Right lobe of liver (tissue), 6 donors: ENCODE results near the gene SETD5. TPM values are rescaled to one million over a fixed set of nuclear protein-coding genes. Genes with fewer than 3 reads are reported as not detected.

Source experiments
- ATAC-seq, 4 donors: fragments of 200-7000 bp; cut with Tn5 transposase; one replicate each; pipeline ENCODE4 v1.9.1; 2020; ENCODE audit warnings: mild to moderate bottlenecking in 4 of 4, moderate library complexity in 4 of 4
- DNase-seq, 3 donors: peaks; one replicate each; pipeline ENCODE4 v3.0.0-alpha.2; 2020
- H3K27ac ChIP-seq, 3 donors: fragments of 200-600 bp; one replicate each; pipeline ENCODE4 v1.8.0; 2022
- H3K27me3 ChIP-seq, 2 donors: fragments of 200-600 bp; one replicate each; pipeline ENCODE4 v1.8.0; 2022
- H3K36me3 ChIP-seq, 4 donors: fragments of 200-600 bp; sonication (generic) in 1 of 4; one replicate each; pipeline versions ENCODE4 v1.5.1 to v1.8.0; 2017 to 2022; ENCODE audit warnings: control low read depth in 1 of 4
- H3K4me1 ChIP-seq, 4 donors: fragments of 200-600 bp; sonication (generic) in 1 of 4; one replicate each; pipeline versions ENCODE4 v1.5.1 to v1.8.0; 2017 to 2022; ENCODE audit warnings: control low read depth in 1 of 4
- H3K4me3 ChIP-seq, 3 donors: fragments of 200-600 bp; one replicate each; pipeline ENCODE4 v1.8.0; 2022
- H3K9me3 ChIP-seq, 4 donors: fragments of 200-600 bp; sonication (generic) in 1 of 4; one replicate each; pipeline versions ENCODE4 v1.5.1 to v1.8.0; 2017 to 2022; ENCODE audit warnings: control low read depth in 1 of 4
- CTCF ChIP-seq, 4 donors: fragments of 200-600 bp in 3 of 4; fragments of 450-650 bp in 1 of 4; IDR thresholded peaks; one replicate each; pipeline versions ENCODE4 v1.5.1 to v1.8.0; 2016 to 2022; ENCODE audit warnings: antibody characterized with exemption in 4 of 4, mild to moderate bottlenecking in 2 of 4
- POLR2A ChIP-seq: fragments of 450-650 bp; IDR thresholded peaks from one replicate; pipeline ENCODE4 v1.6.1; 2017; ENCODE audit warnings: antibody characterized with exemption, mild to moderate bottlenecking
- WGBS: methylation state at CpG from one replicate; pipeline ENCODE4 v1.1.6; 2018; ENCODE audit warnings: low coverage, low lambda C conversion rate; ENCODE audit not compliant: insufficient coverage; ENCODE audit errors: missing lambda C conversion rate; 5-methylcytosine and 5-hydroxymethylcytosine counted together
- intact Hi-C, 2 donors: fragments of 100-400 bp; cut with DNase I; formaldehyde crosslinking; loops; one replicate each; pipeline versions ENCODE4 v1.11.2 to v1.14.1; 2022
- total RNA-seq, 6 experiments: library from RNA; depleted of rRNA in 2 of 6; stranded (reverse); fragments of >200 nt in 2 of 6; fragmentation: NEBNext Ultra II Directional in 3 of 6; extraction: Animal tissue kit (Norgen Biotek cat#: 25700) in 3 of 6; gene quantifications; one replicate each; pipeline versions ENCODE4 v1.1.0 to v1.2.4, GENCODE V29; 2016 to 2023
- donor health status: DM: no; HTN: yes; CAD: no.
- donor health status: DM: no; HTN: no; CAD: no.
- donor health status: DM: no; HTN: no; CAD: no.
- donor health status: DM: no; HTN: yes; CAD: no.
- donor health status: DM: no; HTN: yes; CAD: no.

SETD5 gene
- total RNA-seq, 6 experiments from 2014 or later, result 38.7 to 71.4 (median 52.3) TPM

GRCh38 chr3:9467451-9467850 lies 70.0 kb downstream of the SETD5 start:
- no peak for TF ChIP-seq POLR2A
- TF ChIP-seq CTCF (IDR thresholded peaks at IDR 0.05), result no peak
- WGBS, result 87% methylated on average over 3 of the region's 3 CpGs
- no peak for ATAC-seq

GRCh38 chr3:9468460-9468859 lies 71.0 kb downstream of the SETD5 start:
- ATAC-seq (no peak), DNase-seq (no peak)
- Histone ChIP-seq H3K27me3 (no peaks in the 10 kb centered on the region), H3K36me3 (peaks cover 17 to 100% (median 59%) of the 10 kb centered on the region in 4 donors), H3K9me3 (no peaks in the 10 kb centered on the region), H3K27ac (no peak overlapping the region), H3K4me3 (no peak overlapping the region), H3K4me1 (no peaks in the 10 kb centered on the region)
- TF ChIP-seq CTCF (IDR thresholded peaks at IDR 0.05) (no peak), POLR2A (no peak)
- intact Hi-C loops, result no loop called here
- 86% methylated on average over 7 of the region's 7 CpGs for WGBS

More at GRCh38 chr3:9467451-9467850, 70.0 kb downstream of the SETD5 start:
- Histone ChIP-seq H3K36me3 (peaks cover 17 to 100% (median 55%) of the 10 kb centered on the region in 4 donors), H3K27ac (no peak overlapping the region), H3K4me3 (no peak overlapping the region), H3K9me3 (no peaks in the 10 kb centered on the region), H3K4me1 (no peaks in the 10 kb centered on the region), H3K27me3 (no peaks in the 10 kb centered on the region)
- DNase-seq, result no peak
- intact Hi-C loops, result no loop called here

- WGBS, result 80% methylated on average over 3 of the region's 3 CpGs
- no peaks in the 10 kb centered on the region for H3K9me3 ChIP-seq
- DNase-seq, result no peak
- no peak overlapping the region for H3K4me3 ChIP-seq
- H3K4me1 ChIP-seq, result no peaks in the 10 kb centered on the region
- H3K36me3 ChIP-seq, result peaks cover 14 to 100% (median 65%) of the 10 kb centered on the region in 4 donors
- no peak for ATAC-seq
- H3K27me3 ChIP-seq, result no peaks in the 10 kb centered on the region
- TF ChIP-seq CTCF (IDR thresholded peaks at IDR 0.05), result no peak
- TF ChIP-seq POLR2A, result no peak
- no peak overlapping the region for H3K27ac ChIP-seq
- intact Hi-C loops, result no loop called here
These were observed 72.6 kb downstream of the SETD5 start for GRCh38 chr3:9469986-9470385.

- TF ChIP-seq POLR2A, result no peak
- no peak for TF ChIP-seq CTCF (IDR thresholded peaks at IDR 0.05)
- Histone ChIP-seq H3K36me3 (peaks cover 4 to 99% (median 63%) of the 10 kb centered on the region in 4 donors), H3K4me1 (no peaks in the 10 kb centered on the region), H3K27me3 (no peaks in the 10 kb centered on the region), H3K4me3 (no peak overlapping the region), H3K27ac (no peak overlapping the region), H3K9me3 (no peaks in the 10 kb centered on the region)
- intact Hi-C loops, result no loop called here
- DNase-seq (no peak), ATAC-seq (no peak)
These were observed 76.2 kb downstream of the SETD5 start for GRCh38 chr3:9473496-9474065.

- WGBS, result 97% methylated on average over 4 of the region's 6 CpGs
- DNase-seq, result no peak
- Histone ChIP-seq H3K4me3 (no peak overlapping the region), H3K9me3 (no peaks in the 10 kb centered on the region), H3K4me1 (no peaks in the 10 kb centered on the region), H3K27me3 (no peaks in the 10 kb centered on the region), H3K27ac (no peak overlapping the region), H3K36me3 (peaks cover 4 to 99% (median 60%) of the 10 kb centered on the region in 4 donors)
- intact Hi-C loops, result no loop called here
- TF ChIP-seq CTCF (IDR thresholded peaks at IDR 0.05) (no peak), POLR2A (no peak)
- no peak for ATAC-seq
These were observed 77.1 kb downstream of the SETD5 start for GRCh38 chr3:9474482-9474881.
